Measurements from ENCODE around the gene AGO3. TPM values are rescaled to one million over a fixed set of nuclear protein-coding genes. Genes with fewer than 3 reads are reported as not detected.

Gene AGO3
- total RNA-seq, 4 donors from 2014 or later: 12.7 to 21.4 (median 18.1) TPM

- 73% methylated on average over 3 of the region's 3 CpGs for WGBS
- no peak for TF ChIP-seq EP300 (IDR thresholded peaks at IDR 0.05)
- no peak for TF ChIP-seq POLR2AphosphoS5 (IDR thresholded peaks at IDR 0.05)
- TF ChIP-seq POLR2A (IDR thresholded peaks at IDR 0.05): no peak
- TF ChIP-seq CTCF (IDR thresholded peaks at IDR 0.05): no peak
- H3K27me3 ChIP-seq: no peaks in the 10 kb centered on the region
- peaks cover 24% of the 10 kb centered on the region for H3K4me1 ChIP-seq
- H3K27ac ChIP-seq: no peak overlapping the region
- H3K36me3 ChIP-seq: no peaks in the 10 kb centered on the region
- DNase-seq (ENCODE audit: low spot score in 2 of 2): no peak
- H3K9me3 ChIP-seq: no peaks in the 10 kb centered on the region
- H3K4me3 ChIP-seq: no peak overlapping the region
Observed at GRCh38 chr1:35927472-35927871, 3.4 kb upstream of the AGO3 start.

- TF ChIP-seq CTCF (IDR thresholded peaks at IDR 0.05) (no peak), EP300 (IDR thresholded peaks at IDR 0.05) (no peak), POLR2A (IDR thresholded peaks at IDR 0.05) (no peak), POLR2AphosphoS5 (IDR thresholded peaks at IDR 0.05) (no peak)
- Histone ChIP-seq H3K36me3 (no peaks in the 10 kb centered on the region), H3K4me3 (peak overlapping the region; percentile 74), H3K27ac (peak overlapping the region; percentile 99), H3K9me3 (no peaks in the 10 kb centered on the region), H3K27me3 (no peaks in the 10 kb centered on the region), H3K4me1 (peaks cover 32% of the 10 kb centered on the region)
- DNase-seq (ENCODE audit: low spot score in 2 of 2): peak in 1 of 2 donors; percentile 79
- 1% methylated on average over 15 of the region's 15 CpGs for WGBS
Observed at GRCh38 chr1:35929730-35930592, 944 bp upstream of the AGO3 start.

- no peaks in the 10 kb centered on the region for H3K27me3 ChIP-seq
- under 1% methylated on average over 23 of the region's 28 CpGs for WGBS
- peak overlapping the region; percentile 99 for H3K27ac ChIP-seq
- peak in 1 of 2 donors; percentile 66 for DNase-seq (ENCODE audit: low spot score in 2 of 2)
- no peaks in the 10 kb centered on the region for H3K9me3 ChIP-seq
- TF ChIP-seq POLR2AphosphoS5 (IDR thresholded peaks at IDR 0.05): no peak
- TF ChIP-seq EP300 (IDR thresholded peaks at IDR 0.05): no peak
- TF ChIP-seq POLR2A (IDR thresholded peaks at IDR 0.05): no peak
- TF ChIP-seq CTCF (IDR thresholded peaks at IDR 0.05): no peak
- H3K4me3 ChIP-seq: peak overlapping the region; percentile 74
- no peaks in the 10 kb centered on the region for H3K36me3 ChIP-seq
- H3K4me1 ChIP-seq: peaks cover 32% of the 10 kb centered on the region
Observed at GRCh38 chr1:35931446-35932157, 697 bp downstream of the AGO3 start.

GRCh38 chr1:35932158-35932636, 1.3 kb downstream of the AGO3 start:
- Histone ChIP-seq H3K27ac (peak overlapping the region; percentile 99), H3K36me3 (no peaks in the 10 kb centered on the region), H3K4me1 (peaks cover 32% of the 10 kb centered on the region), H3K27me3 (no peaks in the 10 kb centered on the region), H3K4me3 (peak overlapping the region; percentile 74), H3K9me3 (no peaks in the 10 kb centered on the region)
- DNase-seq (ENCODE audit: low spot score in 2 of 2): no peak
- WGBS: 36% methylated on average over 7 of the region's 7 CpGs
- no peak for TF ChIP-seq POLR2A (IDR thresholded peaks at IDR 0.05)
- no peak for TF ChIP-seq EP300 (IDR thresholded peaks at IDR 0.05)
- TF ChIP-seq CTCF (IDR thresholded peaks at IDR 0.05): no peak
- no peak for TF ChIP-seq POLR2AphosphoS5 (IDR thresholded peaks at IDR 0.05)

- Histone ChIP-seq H3K27me3 (no peaks in the 10 kb centered on the region), H3K27ac (no peak overlapping the region), H3K4me3 (no peak overlapping the region), H3K36me3 (no peaks in the 10 kb centered on the region), H3K9me3 (no peaks in the 10 kb centered on the region), H3K4me1 (peaks cover 32% of the 10 kb centered on the region)
- TF ChIP-seq POLR2AphosphoS5 (IDR thresholded peaks at IDR 0.05) (no peak), POLR2A (IDR thresholded peaks at IDR 0.05) (no peak), CTCF (IDR thresholded peaks at IDR 0.05) (no peak), EP300 (IDR thresholded peaks at IDR 0.05) (no peak)
- DNase-seq (ENCODE audit: low spot score in 2 of 2): no peak
Observed at GRCh38 chr1:35932941-35933340, 2.0 kb downstream of the AGO3 start.

Measured in suprapubic skin (tissue), 4 donors.